Measurements from ENCODE around the gene LHFPL6.

DNA sequence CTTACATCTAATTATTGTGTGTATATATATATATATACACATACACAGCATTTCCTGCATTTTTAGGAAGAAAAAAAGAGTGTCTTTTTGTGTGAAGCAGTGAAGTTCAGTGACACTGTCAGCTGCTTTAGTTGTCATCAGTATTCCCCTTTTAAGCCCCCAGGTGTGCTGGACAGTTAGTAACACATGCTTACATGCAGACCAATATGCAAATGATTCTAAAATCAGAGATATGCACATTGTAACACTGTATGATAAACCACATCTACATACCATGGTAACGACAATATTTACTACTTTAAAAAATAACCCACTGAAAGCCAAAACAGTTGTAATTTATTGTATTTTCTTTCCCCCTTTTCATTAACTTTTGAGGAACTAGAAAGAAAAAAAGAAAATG lies 16.8 kb downstream of the LHFPL6 start:
- TF ChIP-seq, protein P1, sequence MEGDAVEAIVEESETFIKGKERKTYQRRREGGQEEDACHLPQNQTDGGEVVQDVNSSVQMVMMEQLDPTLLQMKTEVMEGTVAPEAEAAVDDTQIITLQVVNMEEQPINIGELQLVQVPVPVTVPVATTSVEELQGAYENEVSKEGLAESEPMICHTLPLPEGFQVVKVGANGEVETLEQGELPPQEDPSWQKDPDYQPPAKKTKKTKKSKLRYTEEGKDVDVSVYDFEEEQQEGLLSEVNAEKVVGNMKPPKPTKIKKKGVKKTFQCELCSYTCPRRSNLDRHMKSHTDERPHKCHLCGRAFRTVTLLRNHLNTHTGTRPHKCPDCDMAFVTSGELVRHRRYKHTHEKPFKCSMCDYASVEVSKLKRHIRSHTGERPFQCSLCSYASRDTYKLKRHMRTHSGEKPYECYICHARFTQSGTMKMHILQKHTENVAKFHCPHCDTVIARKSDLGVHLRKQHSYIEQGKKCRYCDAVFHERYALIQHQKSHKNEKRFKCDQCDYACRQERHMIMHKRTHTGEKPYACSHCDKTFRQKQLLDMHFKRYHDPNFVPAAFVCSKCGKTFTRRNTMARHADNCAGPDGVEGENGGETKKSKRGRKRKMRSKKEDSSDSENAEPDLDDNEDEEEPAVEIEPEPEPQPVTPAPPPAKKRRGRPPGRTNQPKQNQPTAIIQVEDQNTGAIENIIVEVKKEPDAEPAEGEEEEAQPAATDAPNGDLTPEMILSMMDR (IDR thresholded peaks at IDR 0.05) = no peak
- no peak for TF ChIP-seq POLR2A (IDR thresholded peaks at IDR 0.05)
